ENCODE results near the gene ZIC5.

The ZIC5 gene

GRCh38 chr13:99935772-99936171 is 35.8 kb downstream of the ZIC5 start:
- Histone ChIP-seq H3K9me3 (no peaks in the 10 kb centered on the region), H3K4me1 (no peaks in the 10 kb centered on the region), H3K36me3 (replicated peaks) (no peaks in the 10 kb centered on the region), H3K4me3 (no peak overlapping the region), H3K27me3 (ENCODE audit: low read depth) (peaks cover 3% of the 10 kb centered on the region; the same call in 1 of the 2 replicates)
- no peak for DNase-seq (ENCODE audit: low spot score in 2 of 2)
- in situ Hi-C loops (cut with MboI; ENCODE audit: low sequenced_read_pairs) = no loop called here

DNA sequence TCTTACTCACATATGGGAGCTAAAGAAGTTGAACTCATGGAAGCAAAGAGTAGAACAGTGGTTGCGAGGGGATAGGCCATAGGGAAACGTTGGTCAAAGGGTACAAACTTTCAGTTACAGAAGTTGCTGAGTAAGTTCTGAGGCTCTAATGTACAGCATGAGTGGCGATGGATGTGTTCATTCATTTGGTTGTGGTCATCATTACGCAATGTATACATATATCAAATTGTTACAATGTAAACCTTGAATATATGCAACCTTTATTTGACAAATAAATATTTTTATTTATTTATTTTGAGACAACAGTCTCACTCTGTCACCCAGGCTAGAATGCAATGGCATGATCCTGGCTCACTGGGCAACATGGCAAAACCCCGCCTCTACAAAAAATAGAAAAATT is 38.7 kb downstream of the ZIC5 start:
- no peak for DNase-seq (ENCODE audit: low spot score in 2 of 2)

DNA sequence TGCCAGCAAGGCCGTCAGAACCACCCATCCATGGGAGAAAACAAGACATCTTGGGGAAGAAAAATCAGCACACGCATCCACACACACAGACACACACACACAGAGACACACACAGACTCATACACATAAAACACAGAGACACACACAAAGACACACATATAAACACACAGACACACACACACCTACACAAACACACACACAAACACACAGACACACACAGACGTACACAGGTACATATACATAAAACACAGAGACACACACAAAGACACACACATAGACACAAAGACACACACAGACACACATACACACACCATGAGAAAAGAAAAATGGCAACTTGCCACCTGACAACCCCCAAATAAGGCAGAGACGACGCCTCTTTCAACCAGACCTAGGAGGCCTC is 40.6 kb downstream of the ZIC5 start:
- Histone ChIP-seq H3K4me3 (no peak overlapping the region), H3K27me3 (ENCODE audit: low read depth) (no peaks in the 10 kb centered on the region), H3K4me1 (no peaks in the 10 kb centered on the region), H3K9me3 (no peaks in the 10 kb centered on the region), H3K36me3 (replicated peaks) (no peaks in the 10 kb centered on the region)
- in situ Hi-C loops (cut with MboI; ENCODE audit: low sequenced_read_pairs) = no loop called here
- no peak for DNase-seq (ENCODE audit: low spot score in 2 of 2)

More for the DNA sequence above, 38.7 kb downstream of the ZIC5 start:
- Histone ChIP-seq H3K9me3 (no peaks in the 10 kb centered on the region), H3K36me3 (replicated peaks) (no peaks in the 10 kb centered on the region), H3K4me3 (no peak overlapping the region), H3K27me3 (ENCODE audit: low read depth) (peaks cover 3% of the 10 kb centered on the region; the same call in 1 of the 2 replicates), H3K4me1 (no peaks in the 10 kb centered on the region)
- in situ Hi-C loops (cut with MboI; ENCODE audit: low sequenced_read_pairs) = no loop called here

DNA sequence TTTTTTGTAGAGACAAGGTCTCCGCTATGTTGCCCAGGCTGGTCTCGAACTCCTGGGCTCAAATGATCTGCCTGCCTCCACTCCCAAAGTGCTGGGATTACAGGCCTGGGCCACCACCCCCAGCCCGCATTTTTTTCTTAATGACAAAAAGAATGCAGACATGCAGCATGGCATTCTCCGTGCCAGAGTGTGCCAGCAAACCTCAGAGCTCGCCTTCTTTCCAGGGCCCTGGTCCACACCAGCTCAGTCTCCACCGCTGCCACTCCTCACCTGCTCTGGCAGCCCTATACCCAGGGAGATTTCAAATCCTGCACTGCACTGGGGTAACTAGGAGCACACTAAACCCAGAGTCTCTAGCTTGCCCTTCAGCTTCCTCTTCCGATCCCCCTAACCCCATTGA is 41.7 kb downstream of the ZIC5 start:
- DNase-seq (ENCODE audit: low spot score in 2 of 2) = no peak
- Histone ChIP-seq H3K27me3 (ENCODE audit: low read depth) (no peaks in the 10 kb centered on the region), H3K4me3 (no peak overlapping the region), H3K9me3 (no peaks in the 10 kb centered on the region), H3K36me3 (replicated peaks) (no peaks in the 10 kb centered on the region), H3K4me1 (no peaks in the 10 kb centered on the region)
- in situ Hi-C loops (cut with MboI; ENCODE audit: low sequenced_read_pairs) = no loop called here

- in situ Hi-C loops (cut with MboI; ENCODE audit: low sequenced_read_pairs) = no loop called here
- Histone ChIP-seq H3K4me1 (no peaks in the 10 kb centered on the region), H3K9me3 (no peaks in the 10 kb centered on the region), H3K36me3 (replicated peaks) (no peaks in the 10 kb centered on the region), H3K27me3 (ENCODE audit: low read depth) (no peaks in the 10 kb centered on the region), H3K4me3 (no peak overlapping the region)
- no peak for DNase-seq (ENCODE audit: low spot score in 2 of 2)
Measured at GRCh38 chr13:99926014-99926731, 45.4 kb downstream of the ZIC5 start.

- no peaks in the 10 kb centered on the region for H3K9me3 ChIP-seq
- no peak for DNase-seq (ENCODE audit: low spot score in 2 of 2)
- H3K27me3 ChIP-seq (ENCODE audit: low read depth) = no peaks in the 10 kb centered on the region
- in situ Hi-C loops (cut with MboI; ENCODE audit: low sequenced_read_pairs) = no loop called here
- no peak overlapping the region for H3K4me3 ChIP-seq
- H3K36me3 ChIP-seq (replicated peaks) = no peaks in the 10 kb centered on the region
- H3K4me1 ChIP-seq = no peaks in the 10 kb centered on the region
Measured at GRCh38 chr13:99923877-99924582, 47.5 kb downstream of the ZIC5 start.

DNA sequence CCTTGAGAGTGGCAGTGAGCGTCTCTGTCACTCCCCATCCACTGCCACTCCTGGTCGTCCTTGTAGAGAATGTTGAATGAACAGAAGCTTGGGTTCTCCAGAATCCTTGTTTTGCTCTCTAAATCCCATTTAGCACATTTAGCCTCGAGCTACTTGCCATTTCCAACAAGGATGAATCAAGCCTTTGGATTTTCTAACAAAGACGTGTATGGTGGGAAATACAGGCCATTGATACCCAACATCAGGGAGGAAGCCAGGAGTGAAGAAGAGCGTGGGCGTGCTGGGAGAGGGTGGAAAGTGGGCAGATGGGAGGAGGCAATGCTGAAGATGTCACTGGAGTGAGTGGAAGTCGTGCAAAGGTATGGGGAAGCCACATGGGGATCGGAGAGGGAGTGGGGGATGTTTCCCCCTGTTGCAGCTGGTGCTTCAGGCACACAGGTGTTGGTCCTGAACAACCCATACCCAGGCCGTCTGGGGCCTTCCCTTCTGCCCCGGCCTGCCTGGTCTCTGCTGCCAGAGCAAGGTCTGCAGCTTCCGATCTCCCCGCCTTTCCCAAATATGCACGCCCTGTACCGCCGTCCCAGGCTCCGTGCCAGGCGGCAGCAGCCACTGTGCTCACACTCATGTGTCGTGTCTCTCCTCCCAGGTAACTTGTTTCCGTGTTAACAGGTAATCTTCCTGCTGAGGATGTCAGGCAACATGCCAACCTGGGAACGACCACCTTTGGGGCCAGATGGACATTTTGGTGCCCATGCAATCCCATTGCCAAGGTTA is 48.7 kb downstream of the ZIC5 start:
- no peaks in the 10 kb centered on the region for H3K27me3 ChIP-seq (ENCODE audit: low read depth)
- H3K9me3 ChIP-seq = no peaks in the 10 kb centered on the region
- DNase-seq (ENCODE audit: low spot score in 2 of 2) = no peak
- in situ Hi-C loops (cut with MboI; ENCODE audit: low sequenced_read_pairs) = no loop called here
- no peaks in the 10 kb centered on the region for H3K36me3 ChIP-seq (replicated peaks)
- H3K4me3 ChIP-seq = no peak overlapping the region
- no peaks in the 10 kb centered on the region for H3K4me1 ChIP-seq

- Histone ChIP-seq H3K9me3 (no peaks in the 10 kb centered on the region), H3K4me1 (no peaks in the 10 kb centered on the region), H3K27me3 (ENCODE audit: low read depth) (peaks cover 10% of the 10 kb centered on the region), H3K4me3 (no peak overlapping the region), H3K36me3 (replicated peaks) (no peaks in the 10 kb centered on the region)
- in situ Hi-C loops (cut with MboI; ENCODE audit: low sequenced_read_pairs) = loop anchor here (10.0 kb wide), 1 partner anchor 316 kb away; no protein-coding TSS in a partner anchor
- DNase-seq (ENCODE audit: low spot score in 2 of 2) = no peak
Measured at GRCh38 chr13:99919132-99919531, 52.4 kb downstream of the ZIC5 start.

DNA sequence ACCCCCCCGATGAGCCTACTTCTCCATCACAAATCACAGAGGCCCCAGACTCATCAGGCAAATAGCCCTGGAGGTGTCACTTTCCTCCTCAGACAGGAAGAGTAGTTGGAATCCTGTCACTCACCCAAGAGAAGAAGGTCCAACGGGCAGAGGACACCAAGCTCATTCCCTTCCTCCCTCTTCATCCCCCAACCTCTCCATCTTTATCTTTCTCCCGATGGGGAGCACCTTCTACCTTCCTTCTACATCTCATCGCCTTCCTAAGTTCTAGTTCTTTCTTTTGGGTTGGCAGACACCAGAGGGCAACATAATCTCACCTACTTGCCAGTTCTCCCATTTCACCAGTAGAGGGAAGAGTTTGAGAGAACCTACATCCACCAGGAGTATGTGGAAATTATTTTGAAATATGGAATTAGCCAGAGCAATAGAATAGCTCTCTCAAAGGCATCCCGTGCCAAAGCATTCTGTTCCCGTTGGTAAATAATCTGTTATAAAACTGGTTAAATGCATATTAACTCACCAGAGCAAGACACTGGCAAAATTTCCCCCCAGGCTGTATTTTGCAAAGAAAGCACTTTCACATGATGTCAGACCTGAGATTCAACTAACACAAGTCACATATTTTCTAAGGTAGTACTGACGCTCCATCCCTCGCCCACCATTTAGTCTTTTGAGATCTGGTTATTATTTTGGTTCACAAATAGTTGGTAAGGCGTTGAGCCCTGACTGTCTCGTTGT is 55.0 kb downstream of the ZIC5 start:
- in situ Hi-C loops (cut with MboI; ENCODE audit: low sequenced_read_pairs) = loop anchor here (10.0 kb wide), 1 partner anchor 318 kb away; no protein-coding TSS in a partner anchor

DNA sequence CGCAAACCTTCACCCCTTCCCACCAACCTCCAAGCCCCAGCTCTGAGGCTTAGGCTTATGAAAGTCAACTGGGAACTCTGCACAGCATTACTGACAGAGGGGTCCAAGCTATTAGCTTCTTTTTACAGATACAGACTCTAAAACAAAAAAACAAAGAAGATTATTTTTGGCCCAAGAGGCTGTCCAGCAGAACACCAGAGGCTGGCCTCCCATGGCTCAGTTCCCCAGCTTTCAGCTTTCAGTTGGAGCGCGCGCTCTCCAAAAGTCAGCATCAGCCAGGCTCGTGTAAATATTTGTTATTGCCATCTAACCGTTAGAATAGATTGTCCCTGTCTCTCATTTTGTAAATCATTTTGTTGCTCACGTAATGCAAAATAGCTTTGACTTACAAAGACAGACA is 58.4 kb downstream of the ZIC5 start:
- Histone ChIP-seq H3K27me3 (ENCODE audit: low read depth) (peaks cover 48% of the 10 kb centered on the region), H3K9me3 (no peaks in the 10 kb centered on the region), H3K4me3 (no peak overlapping the region), H3K36me3 (replicated peaks) (no peaks in the 10 kb centered on the region), H3K4me1 (no peaks in the 10 kb centered on the region)
- in situ Hi-C loops (cut with MboI; ENCODE audit: low sequenced_read_pairs) = loop anchor here (10.0 kb wide), 1 partner anchor 322 kb away; no protein-coding TSS in a partner anchor
- no peak for DNase-seq (ENCODE audit: low spot score in 2 of 2)

More for the DNA sequence above, 55.0 kb downstream of the ZIC5 start:
- no peaks in the 10 kb centered on the region for H3K36me3 ChIP-seq (replicated peaks)
- H3K9me3 ChIP-seq = no peaks in the 10 kb centered on the region
- H3K27me3 ChIP-seq (ENCODE audit: low read depth) = peaks cover 32% of the 10 kb centered on the region
- peak; percentile 43 to 70 for DNase-seq (ENCODE audit: low spot score in 2 of 2)
- H3K4me3 ChIP-seq = no peak overlapping the region
- no peaks in the 10 kb centered on the region for H3K4me1 ChIP-seq

Data from HAP-1 (cell line).